NCI-H2171 treated with DMSO at 0.1 percent for 48 hours (cell line): ENCODE results near the gene TMEM45A.
"Not testable (repeated sequence)": the region's sequence is repeated elsewhere in the genome, so short reads cannot be mapped to it uniquely, and the experiment has no call there.

Experiments
- DNase-seq: peaks from one replicate; lab custom pipeline; 2025; lab: John Stamatoyannopoulos, UW

TMEM45A gene

GRCh38 chr3:100533176-100533575 is 40.8 kb downstream of the TMEM45A start:
- no peak for DNase-seq

DNA sequence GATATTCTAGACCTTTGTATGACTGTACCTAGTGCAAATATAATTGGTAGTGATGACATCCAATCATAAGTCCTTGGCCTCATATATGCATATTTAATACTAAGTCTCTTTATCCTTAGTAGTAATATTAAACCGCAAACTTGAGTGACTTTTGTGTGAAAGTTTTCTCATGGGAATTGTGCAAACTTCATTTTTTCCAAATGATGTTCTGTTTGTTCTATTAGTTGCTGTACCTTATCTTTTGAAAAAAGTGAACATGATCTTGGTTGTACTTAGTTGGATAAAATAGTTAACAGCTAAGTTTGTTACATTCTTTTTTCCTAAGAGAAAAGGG is 43.2 kb downstream of the TMEM45A start:
- DNase-seq: no peak

- DNase-seq: no peak
Measured at GRCh38 chr3:100536093-100536492, 43.7 kb downstream of the TMEM45A start.

DNA sequence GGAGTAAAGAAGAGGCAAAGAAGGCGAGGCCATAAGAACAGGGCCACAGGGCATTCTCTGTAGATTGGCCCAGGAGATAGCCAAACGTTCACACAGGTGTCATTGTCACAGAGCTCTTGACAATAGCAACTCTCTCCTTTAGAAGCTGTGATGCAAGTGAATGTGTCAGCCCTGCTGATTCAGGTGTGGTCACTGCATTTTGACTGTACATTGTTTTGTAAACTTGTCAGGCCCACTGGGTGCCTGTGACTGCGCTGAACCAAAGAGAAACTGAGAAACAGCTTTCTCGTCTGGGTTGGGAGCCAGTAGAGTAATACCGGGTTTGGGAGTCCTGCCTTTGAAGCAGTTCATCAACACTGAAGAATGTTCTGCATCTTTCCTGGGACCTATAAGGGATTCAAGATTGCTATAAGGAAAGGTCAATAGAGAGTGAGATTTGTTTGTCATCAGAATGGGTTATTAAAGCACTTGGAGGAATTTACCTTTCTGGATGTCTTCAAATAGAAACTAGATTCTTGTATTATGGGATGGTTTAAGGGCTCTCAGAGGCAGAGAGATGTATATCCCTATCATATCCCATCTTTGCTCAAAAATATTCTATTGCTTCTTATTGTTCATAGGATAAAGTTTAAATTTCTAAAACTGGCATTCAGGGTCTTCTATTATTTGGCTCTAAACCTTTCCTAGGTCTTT is 45.4 kb downstream of the TMEM45A start:
- DNase-seq: no peak

DNA sequence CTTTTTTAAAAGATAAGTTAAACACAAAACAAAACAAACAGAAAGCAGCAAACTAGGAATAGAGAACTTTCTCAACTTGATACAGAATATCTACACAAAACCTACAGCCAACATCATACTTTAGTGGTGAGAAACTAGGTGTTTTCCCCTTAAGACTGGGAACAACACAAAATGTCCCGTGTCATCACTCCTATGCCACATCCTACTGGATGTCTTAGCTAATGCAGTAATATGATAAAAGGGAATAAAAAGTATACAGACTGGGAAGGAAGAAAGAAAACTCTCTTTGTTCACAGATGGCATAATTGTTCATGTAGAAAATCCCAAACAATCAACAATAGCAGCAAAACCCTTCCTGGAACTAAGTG is 45.9 kb downstream of the TMEM45A start:
- DNase-seq: no peak

GRCh38 chr3:100540791-100541334 is 48.4 kb downstream of the TMEM45A start:
- no peak for DNase-seq

- DNase-seq: not testable (repeated sequence)
Measured at GRCh38 chr3:100541428-100541827, 49.0 kb downstream of the TMEM45A start.

DNA sequence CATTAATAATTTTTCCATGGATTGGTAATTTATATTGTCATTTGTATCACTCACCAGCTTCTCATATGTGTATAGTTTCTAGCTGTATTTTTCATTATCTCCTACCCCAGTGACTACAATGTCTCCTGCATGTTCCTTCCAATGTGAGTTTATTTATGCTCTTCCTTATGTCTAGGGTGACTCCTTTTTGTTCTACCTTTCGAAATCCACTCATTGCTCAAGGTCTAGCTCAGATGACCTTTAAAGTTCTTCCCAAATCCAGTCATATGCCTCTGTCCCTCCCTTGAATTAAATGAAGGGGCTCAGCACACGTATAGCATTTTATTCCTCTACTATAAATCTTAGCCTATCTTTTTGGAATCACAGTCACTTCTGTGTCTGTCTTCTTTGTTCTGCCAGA is 53.0 kb downstream of the TMEM45A start:
- DNase-seq: no peak

DNA sequence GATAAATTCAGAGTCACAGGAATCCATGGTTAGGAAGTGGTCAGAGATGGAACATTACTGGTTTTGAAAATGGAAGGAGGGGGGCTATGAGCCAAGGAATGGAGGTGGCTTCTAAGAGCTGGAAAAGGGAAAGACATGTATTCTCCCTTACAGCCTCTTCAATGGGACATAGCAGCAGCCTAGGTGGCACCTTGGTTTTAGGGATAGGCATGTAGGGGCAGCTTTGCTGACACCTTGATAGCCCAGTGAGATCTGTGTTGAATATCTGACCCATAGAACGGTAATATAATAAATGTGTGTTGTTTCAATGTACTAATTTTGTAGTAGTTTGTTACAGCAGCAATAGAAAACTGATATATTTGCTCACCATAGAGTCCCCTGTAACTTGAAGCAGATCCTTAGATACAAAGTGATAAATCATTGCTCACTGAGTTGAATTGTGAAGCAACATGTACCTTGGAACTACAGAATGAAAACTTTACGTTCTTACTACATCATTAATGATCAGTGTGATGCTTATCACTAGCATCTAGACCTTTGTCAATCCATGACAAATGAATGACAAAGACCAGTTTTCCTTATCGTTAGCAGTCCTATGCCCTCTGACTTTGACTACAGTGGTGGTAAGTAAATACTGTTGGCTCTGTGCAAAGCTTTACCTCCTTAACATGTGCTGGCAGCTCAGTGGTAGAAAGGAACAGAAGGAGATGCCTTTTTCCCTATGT is 53.8 kb downstream of the TMEM45A start:
- no peak for DNase-seq

DNA sequence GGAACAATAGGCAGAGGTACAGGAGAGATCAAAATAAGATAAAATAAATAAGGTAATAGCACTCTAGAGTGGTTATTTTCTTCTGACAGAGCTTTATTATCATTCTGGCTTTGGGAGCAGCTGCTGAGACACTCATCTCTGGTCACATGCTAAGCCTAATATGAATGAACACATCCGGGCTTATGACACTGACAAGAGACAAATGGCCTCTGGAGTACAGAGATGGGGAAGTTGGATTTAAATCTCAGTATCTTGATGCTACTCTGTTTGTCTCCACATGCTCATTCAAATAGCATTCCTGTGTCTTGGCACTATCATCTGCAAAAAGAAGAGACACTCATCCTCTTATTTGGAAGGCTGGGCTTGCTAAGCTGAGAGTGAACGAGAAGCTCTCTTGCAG is 55.6 kb downstream of the TMEM45A start:
- no peak for DNase-seq

- no peak for DNase-seq
Measured at GRCh38 chr3:100553618-100554372, 61.4 kb downstream of the TMEM45A start.

DNA sequence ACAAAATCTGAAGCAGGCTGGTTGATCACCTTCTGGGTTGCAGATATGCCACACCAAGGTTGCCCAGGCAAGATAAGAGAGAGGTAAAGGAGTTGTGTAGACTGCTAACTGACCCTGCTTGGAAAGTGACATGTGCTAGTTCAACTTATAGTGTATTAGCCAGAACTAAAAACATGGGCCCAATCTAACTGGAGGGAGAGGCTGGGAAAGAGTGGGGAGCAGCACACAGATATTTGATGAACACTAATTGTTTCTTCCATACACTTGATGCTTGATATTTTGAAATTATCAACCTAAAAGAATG is 61.9 kb downstream of the TMEM45A start:
- no peak for DNase-seq

DNA sequence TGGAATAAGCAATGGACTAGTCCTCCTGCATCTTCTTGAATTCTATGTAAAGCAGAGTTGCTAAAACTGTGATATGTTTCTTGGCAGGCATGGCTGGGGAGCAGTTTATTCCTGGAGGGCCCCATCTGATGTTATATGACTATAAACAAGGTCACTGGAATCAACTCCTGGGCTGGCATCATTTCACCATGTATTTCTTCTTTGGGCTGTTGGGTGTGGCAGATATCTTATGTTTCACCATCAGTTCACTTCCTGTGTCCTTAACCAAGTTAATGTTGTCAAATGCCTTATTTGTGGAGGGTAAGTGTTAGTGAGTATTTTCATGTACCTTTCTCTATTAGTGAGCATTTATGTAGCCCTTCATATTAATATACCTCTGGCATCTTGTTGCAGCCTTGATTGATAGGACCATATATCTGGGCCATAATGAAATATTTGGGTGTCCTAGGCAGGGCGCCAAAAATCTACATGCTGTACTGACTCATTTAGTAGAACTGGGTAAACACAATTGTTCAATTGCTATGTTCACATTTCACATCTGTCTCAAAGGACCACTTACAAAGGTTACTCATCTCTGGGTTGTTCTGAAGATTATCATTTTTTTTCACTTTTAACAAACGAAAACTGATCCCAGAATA is 64.4 kb downstream of the TMEM45A start:
- no peak for DNase-seq

GRCh38 chr3:100558233-100558632 is 65.8 kb downstream of the TMEM45A start:
- DNase-seq: no peak

GRCh38 chr3:100560426-100560825 is 68.0 kb downstream of the TMEM45A start:
- DNase-seq: no peak

DNA sequence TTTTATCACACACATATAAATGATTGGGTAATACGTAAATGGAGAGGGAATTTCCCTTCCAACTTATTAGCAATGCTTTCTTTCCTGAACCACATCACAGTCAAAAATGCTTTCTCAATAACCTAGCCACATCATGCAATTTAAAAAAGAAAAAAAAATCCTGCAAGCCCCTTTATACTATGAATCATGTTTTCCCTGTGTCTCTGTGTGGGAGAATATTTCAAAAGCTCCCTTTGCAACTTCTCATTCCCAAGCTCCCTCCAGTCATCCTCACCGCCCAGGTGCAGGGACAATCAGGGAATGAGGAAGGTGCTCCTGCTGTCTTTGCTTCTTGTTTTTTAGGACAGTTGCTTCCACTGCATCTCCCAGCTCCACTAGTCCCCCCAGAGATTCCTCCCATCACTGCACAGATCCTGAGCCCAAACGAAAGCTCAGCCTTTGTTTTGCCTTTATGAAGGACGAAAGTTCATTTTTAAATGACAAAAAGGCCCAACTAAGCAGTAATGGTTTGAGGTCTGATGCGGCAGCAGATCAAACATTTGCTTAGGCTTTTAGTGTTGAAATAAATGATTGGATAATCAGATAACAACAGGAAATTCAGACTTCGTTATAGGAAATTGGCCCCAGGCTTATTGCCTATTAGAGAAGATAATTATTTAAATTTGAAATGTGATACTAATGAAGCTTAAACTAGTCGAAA is 69.2 kb downstream of the TMEM45A start:
- no peak for DNase-seq

- no peak for DNase-seq
Measured at GRCh38 chr3:100562224-100562857, 69.9 kb downstream of the TMEM45A start.

GRCh38 chr3:100563228-100563627 is 70.8 kb downstream of the TMEM45A start:
- DNase-seq: no peak

DNA sequence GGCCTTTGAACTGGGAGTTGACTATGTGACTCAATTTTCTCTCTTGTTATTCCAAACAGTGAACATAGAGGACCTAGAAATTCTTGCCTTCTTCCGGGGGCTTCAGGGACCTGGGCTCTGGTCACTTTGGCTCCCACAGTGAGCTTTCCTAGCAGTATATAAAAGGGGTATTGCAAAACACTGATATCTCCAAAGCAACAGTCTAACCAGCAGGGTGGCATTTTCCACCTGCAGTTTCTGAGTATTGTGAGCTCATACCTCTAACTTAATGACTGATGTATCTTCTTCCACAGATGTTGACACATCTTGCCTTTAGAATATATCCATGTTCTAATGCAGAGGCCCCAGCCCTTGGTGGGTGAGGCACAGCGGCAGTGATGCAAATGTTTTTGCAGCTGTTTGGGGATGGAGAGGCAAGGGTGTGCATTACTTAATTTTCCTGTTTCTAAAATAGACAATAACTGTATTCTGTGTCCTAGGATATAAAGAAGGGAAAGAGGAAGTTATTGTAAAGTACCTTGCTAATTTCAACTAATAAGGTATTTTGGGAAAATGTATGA is 71.3 kb downstream of the TMEM45A start:
- no peak for DNase-seq

- no peak for DNase-seq
Measured at GRCh38 chr3:100570811-100571210, 78.4 kb downstream of the TMEM45A start.

- DNase-seq: no peak
Measured at GRCh38 chr3:100574536-100574935, 82.1 kb downstream of the TMEM45A start.
